Measurements from ENCODE around the gene METTL21C.

DNA sequence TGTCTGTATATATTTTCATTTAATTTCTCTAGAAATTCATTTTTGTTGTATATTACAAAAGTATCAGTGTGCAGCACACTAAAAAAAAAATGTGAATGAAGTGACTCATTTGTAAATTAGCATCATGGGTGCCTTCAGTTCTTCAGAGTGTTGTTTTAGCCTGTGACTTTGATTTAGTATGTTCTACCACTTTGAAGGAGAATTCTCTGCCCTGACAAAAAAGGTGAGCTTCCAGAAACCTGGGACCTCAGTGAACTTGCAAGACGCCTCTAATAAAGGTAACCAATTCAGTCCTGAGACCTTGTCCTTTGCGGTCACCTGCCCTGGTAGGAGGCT, 2.4 kb downstream of the METTL21C start:
- TF ChIP-seq CTCF (IDR thresholded peaks at IDR 0.05) (no peak), POLR2A (IDR thresholded peaks at IDR 0.05) (no peak), POLR2AphosphoS5 (IDR thresholded peaks at IDR 0.05) (no peak)
